Fibroblast of the conjunctiva (primary cell): ENCODE measurements around the gene TMEM225.
"Not testable (repeated sequence)": the region's sequence is repeated elsewhere in the genome, so short reads cannot be mapped to it uniquely, and the experiment has no call there.

Experiments used
- DNase-seq: peaks from one replicate; pipeline ENCODE4 v3.0.0-alpha.2; 2010; ENCODE audit warnings: low read depth

Gene TMEM225, protein sequence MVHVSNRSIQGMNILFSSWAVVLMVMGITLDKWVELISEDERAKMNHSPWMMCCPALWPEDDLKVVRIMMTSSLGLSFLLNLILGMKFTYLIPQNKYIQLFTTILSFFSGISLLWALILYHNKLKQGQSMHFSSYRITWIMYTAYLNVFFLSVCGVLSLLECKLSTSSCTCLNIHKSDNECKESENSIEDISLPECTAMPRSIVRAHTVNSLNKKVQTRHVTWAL

DNA sequence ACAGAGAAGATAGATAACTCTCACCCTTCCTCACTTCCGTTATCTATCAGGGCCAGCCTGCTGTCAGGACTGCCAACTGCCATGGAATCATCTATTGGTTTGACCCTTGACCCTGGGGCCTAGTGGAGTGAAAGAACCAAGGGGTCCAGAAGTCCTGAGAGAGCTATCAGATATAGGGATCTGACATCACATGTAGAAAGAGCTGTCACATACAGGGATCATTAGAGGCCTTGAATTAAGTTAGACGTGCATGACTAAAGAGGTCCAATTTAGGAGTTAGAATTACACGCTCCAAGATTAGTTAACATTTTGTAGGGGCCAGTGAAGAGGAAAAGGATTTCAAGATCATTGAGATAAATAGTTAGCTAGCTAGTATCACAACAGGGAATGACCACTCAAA, at the start of gene TMEM225:
Gene TMEM225 (minus strand): TSS at position 101 of the 400 bp plus-strand sequence. CDS start 245 bp downstream, outside the sequence.
- no peak for DNase-seq

- DNase-seq: no peak
Observed at GRCh38 chr11:123924027-123924426, 38.6 kb upstream of the TMEM225 start.

- DNase-seq: no peak
Observed at GRCh38 chr11:123920943-123921342, 35.5 kb upstream of the TMEM225 start.

- no peak for DNase-seq
Observed at GRCh38 chr11:123905826-123906225, 20.4 kb upstream of the TMEM225 start.

GRCh38 chr11:123904932-123905331, 19.5 kb upstream of the TMEM225 start:
- DNase-seq: no peak

DNA sequence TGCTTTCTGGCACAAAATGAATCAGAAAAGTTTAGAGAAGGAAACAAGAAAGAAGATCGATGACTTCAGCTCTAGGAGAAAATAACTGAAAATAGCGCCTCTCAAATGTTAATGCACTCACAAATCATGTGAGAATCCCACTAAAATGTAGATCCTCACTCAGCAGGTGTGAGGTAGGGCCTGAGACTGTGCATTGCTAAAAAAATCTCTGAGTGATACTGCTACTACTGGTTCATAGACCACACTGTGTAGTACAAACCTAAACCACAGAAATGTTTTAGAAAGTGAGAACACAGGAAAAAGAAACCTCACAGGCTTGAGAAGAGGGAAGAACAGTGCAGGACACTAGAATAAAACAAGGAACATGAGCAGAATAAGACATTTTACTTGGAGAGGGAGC, 18.5 kb upstream of the TMEM225 start:
- DNase-seq: no peak

- DNase-seq: no peak
Observed at GRCh38 chr11:123901867-123902266, 16.4 kb upstream of the TMEM225 start, which contains the start of gene OR8D4. Gene OR8D4, plus strand, starts transcription at chr11:123902167. Its CDS starts 4,265 bp downstream, at chr11:123906432.

DNA sequence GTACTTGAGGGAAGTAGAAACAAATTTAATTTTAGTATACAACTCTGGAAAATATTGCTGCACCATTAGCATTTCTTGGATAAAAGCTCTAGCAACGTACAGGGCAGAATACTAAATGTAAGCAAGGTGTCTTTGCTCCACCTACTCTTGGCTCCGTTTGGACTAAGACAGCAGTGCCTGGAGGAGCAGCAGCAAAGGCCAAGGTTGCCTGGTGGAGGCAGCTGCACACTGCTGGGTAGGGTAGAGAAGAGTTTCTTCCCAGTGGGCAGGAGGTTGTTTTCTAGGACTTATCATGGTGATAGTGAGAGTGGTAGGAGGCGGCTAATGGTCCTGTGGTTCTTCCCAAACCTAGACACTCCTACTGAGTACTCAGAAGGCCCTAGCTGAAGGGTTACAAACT, 14.3 kb upstream of the TMEM225 start:
- DNase-seq: no peak

DNA sequence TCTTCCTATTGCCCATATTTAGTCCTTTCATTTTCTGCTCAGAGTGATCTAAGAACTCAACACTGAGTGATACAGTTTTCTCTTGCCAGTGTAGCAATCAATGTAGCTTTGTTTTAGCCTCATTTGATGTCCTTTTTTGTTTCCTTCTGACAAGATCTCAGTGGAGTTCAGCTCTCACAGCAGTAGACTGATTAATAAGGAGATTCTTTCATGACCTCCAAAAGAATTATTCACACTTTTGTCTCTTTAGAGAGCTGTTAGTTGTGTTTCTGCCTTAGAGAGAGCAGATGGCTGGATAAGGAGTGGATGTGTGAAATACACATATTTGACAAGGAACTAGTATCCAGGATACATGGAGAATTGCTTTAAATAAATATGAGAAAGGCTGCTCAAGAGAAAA, 6.6 kb upstream of the TMEM225 start:
- no peak for DNase-seq

DNA sequence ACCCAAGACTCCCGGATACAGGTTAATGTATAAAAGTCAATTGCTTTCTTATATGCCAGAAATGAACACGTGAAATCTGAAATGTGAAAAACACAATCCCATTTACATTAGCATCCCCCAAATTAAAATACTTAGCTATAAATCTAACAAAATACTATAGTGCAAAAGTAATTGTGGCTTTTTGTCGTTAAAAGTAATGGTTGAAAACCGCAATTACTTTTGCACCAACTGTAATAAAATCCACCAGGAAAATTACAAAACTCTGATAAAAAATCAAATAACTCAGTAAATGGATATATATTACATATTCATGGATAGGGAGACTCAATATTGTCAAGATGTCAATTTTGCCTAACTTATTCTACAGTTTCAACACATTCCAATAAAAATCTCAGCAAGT, 4.6 kb downstream of the TMEM225 start:
- DNase-seq: no peak

- DNase-seq: not testable (repeated sequence)
Observed at GRCh38 chr11:123867795-123868194, 17.7 kb downstream of the TMEM225 start.

DNA sequence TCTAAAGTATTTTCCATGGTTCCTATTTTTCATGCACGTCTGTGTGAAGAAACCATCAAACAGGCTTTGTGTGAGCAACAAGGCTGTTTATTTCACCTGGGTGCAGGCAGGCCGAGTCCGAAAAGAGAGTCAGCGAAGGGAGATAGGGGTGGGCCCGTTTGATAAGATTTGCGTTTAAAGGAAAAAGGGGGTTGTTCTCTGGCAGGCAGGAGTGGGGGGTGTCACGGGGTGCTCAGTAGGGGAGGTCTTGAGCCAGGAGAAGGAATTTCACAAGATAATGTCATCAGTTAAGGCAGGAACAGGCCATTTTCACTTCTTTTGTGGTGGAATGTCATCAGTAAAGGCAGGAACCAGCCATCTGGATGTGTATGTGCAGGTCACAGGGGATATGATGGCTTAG, 20.2 kb downstream of the TMEM225 start:
- not testable (repeated sequence) for DNase-seq

- DNase-seq: no peak
Observed at GRCh38 chr11:123859731-123860130, 25.7 kb downstream of the TMEM225 start.

- no peak for DNase-seq
Observed at GRCh38 chr11:123856444-123856843, 29.0 kb downstream of the TMEM225 start.

- DNase-seq: no peak
Observed at GRCh38 chr11:123853038-123853437, 32.4 kb downstream of the TMEM225 start.

- no peak for DNase-seq
Observed at GRCh38 chr11:123852321-123852720, 33.1 kb downstream of the TMEM225 start.

DNA sequence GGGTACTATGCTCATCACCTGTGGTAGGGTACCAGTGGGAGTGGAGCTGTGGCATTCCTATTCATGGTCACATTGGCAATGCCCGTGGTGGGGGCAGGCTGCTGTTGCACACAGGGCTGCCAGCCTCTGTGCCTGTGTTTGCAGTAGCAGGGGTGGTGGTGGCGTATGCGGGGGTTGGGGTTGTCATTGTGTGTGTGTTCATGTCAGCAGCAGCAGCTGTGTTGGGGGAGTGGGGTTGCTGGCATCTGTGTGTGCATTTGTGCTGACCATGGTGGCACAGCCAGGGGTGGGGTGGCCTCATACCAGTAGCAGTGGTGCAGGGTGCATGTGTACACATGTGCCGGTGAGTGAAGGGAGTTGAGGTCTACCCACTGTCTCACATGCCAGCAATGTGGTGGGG, 34.4 kb downstream of the TMEM225 start:
- DNase-seq: no peak

GRCh38 chr11:123841174-123841573, 44.3 kb downstream of the TMEM225 start:
- DNase-seq: no peak

GRCh38 chr11:123839131-123839530, 46.3 kb downstream of the TMEM225 start:
- DNase-seq: no peak

GRCh38 chr11:123838659-123839058, 46.8 kb downstream of the TMEM225 start:
- DNase-seq: no peak

GRCh38 chr11:123838199-123838598, 47.3 kb downstream of the TMEM225 start:
- no peak for DNase-seq

DNA sequence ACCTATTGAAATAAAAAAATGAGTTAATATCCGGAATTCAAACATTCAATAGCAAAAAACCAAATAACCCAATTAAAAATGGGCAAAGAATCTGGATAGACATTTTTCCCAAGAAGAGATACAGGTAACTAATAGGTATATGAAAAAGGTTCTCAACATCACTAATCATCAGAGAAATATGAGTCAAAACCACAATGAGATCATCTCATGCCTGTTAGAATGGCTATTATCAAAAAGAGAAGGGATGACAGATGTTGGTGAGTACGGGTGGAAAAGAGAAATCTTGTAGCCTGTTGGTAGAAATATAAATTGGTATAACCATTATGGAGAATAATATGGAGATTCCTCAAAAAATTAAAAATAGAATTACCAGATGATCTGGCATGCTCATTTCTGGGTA, 52.4 kb downstream of the TMEM225 start:
- DNase-seq: no peak
